Fibroblast of the aortic adventitia (primary cell): ENCODE results near the gene CTIF. TPM values are rescaled to one million over a fixed set of nuclear protein-coding genes. Genes with fewer than 3 reads are reported as not detected.

Source experiments
- DNase-seq: peaks from one replicate; pipeline ENCODE4 v3.0.0-alpha.2; 2010; ENCODE audit warnings: low read depth
- H3K4me3 ChIP-seq: 2 replicates; pipeline ENCODE4 v1.5.1; 2011; ENCODE audit warnings: low read depth, mild to moderate bottlenecking, control low read depth, low read length, moderate library complexity
- CTCF ChIP-seq: IDR thresholded peaks from 2 replicates; pipeline ENCODE4 v1.5.1; 2011; ENCODE audit warnings: mild to moderate bottlenecking, low read length, control low read depth, inconsistent platforms; ENCODE audit not compliant: insufficient read depth
- total RNA-seq: library from RNA; depleted of rRNA; stranded (reverse); fragments of >200 nt; gene quantifications from 2 replicates; pipeline ENCODE4 v1.2.3, GENCODE V29; 2012; ENCODE audit warnings: low replicate concordance

The CTIF gene
- total RNA-seq, 1 donor, result 29.0 TPM

GRCh38 chr18:48578289-48578688 lies 39.5 kb downstream of the CTIF start:
- DNase-seq, result no peak
- no peak for TF ChIP-seq CTCF
- no peak overlapping the region for H3K4me3 ChIP-seq

GRCh38 chr18:48580066-48580465 lies 41.2 kb downstream of the CTIF start:
- H3K4me3 ChIP-seq, result no peak overlapping the region
- TF ChIP-seq CTCF, result no peak
- no peak for DNase-seq

- H3K4me3 ChIP-seq, result no peak overlapping the region
- peak; percentile 23 for DNase-seq
- TF ChIP-seq CTCF, result no peak
Measured at GRCh38 chr18:48580782-48581181, 42.0 kb downstream of the CTIF start.

DNA sequence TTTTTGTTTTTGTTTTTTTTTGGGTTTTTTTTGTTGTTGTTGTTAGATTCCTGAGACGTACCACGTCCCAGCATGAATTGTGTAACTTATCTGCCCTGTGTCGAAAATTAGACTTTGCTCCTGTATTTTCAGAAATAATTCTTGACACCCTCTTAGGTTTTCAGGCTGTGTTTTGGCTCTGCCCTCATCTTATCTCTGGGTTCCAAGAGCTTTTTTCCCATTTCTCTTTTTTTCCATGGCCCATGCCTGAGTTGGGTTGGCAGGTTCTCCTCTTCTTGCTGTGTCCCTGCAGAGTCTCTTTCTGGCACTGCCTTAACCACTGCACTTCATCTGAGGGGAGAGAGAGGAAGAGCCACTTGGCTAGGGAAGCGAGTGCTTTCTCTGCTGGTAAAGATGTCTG lies 42.4 kb downstream of the CTIF start:
- TF ChIP-seq CTCF, result no peak
- H3K4me3 ChIP-seq, result no peak overlapping the region
- DNase-seq, result peak; percentile 41

DNA sequence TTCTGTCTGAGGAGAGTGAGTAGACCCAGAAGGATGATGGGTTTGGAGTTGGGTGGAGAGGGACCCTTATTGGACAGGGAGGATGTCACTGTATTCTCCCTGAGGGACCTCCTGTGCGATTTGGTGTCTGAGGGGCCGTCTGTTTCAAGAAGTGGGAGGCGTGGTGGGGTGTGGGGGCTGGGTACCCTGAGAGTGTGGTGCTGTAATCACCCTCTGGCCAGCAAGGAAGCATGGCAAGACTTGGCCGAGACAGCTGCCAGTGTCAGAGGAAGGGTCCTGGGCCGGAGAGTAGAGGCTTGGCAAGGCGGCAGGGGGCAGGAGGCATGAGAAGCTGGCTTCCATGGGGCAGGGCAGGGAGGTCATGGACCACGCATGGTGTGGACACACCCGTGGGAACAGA lies 43.1 kb downstream of the CTIF start:
- DNase-seq, result no peak
- H3K4me3 ChIP-seq, result no peak overlapping the region
- TF ChIP-seq CTCF, result no peak

- no peak overlapping the region for H3K4me3 ChIP-seq
- no peak for TF ChIP-seq CTCF
- DNase-seq, result no peak
Measured at GRCh38 chr18:48582946-48583345, 44.1 kb downstream of the CTIF start.

DNA sequence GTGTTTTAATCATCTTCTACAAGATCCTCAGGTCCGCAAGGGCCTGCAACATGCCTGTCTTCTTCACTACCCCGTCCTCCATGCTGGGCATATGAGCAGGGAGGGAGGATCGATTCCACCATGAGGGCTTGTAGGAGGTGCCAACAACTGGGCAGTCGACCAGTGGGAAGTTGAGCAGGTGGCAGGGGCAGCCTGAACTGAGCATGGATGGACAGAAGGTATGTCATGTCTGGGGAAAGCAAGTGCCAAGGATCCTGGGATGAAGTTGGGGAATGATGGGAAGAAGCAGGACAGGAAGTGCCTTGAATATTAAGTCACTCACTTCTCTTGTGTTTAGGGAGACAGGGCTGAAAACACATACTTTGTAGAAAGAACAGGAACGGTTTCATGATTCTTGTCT lies 44.7 kb downstream of the CTIF start:
- TF ChIP-seq CTCF, result no peak
- no peak overlapping the region for H3K4me3 ChIP-seq
- no peak for DNase-seq
